MCF 10A (cell line): ENCODE measurements around the gene SAMD10. TPM values are rescaled to one million over a fixed set of nuclear protein-coding genes. Genes with fewer than 3 reads are reported as not detected.
"Not testable (repeated sequence)": the region's sequence is repeated elsewhere in the genome, so short reads cannot be mapped to it uniquely, and the experiment has no call there.

Source experiments
- BruUV-seq: library from RNA; stranded (reverse); fragments of 400-500 nt; replicated peaks from 2 replicates; lab custom pipeline; 2021; lab: Mats Ljungman, UMichigan
- CTCF ChIA-PET: fragments of 300-600 bp; sonication (Branson Sonifier 250); formaldehyde crosslinking; extraction: SDS; loops from one replicate; lab custom pipeline; 2021; ENCODE audit warnings: antibody characterized with exemption, inconsistent platforms; lab: Yijun Ruan, JAX
- POLR2A ChIA-PET: fragments of 300-600, 350-650 bp; sonication (Branson Sonifier 250); formaldehyde crosslinking; extraction: SDS; loops from one replicate; lab custom pipeline; 2020; ENCODE audit warnings: antibody characterized with exemption, inconsistent platforms; lab: Yijun Ruan, JAX
- DNase-seq: peaks from one replicate; pipeline ENCODE4 v3.0.0-alpha.2; 2018; ENCODE audit not compliant: unreplicated experiment
- H3K27ac Mint-ChIP-seq: one replicate; pipeline ENCODE4 v1.8.0; 2022; ENCODE audit warnings: mild to moderate bottlenecking, low read depth, mixed read lengths; ENCODE audit not compliant: unreplicated experiment
- H3K27me3 Mint-ChIP-seq: one replicate; pipeline ENCODE4 v1.8.0; 2022; ENCODE audit warnings: mixed read lengths; ENCODE audit not compliant: insufficient read depth, unreplicated experiment
- H3K36me3 Mint-ChIP-seq: one replicate; pipeline ENCODE4 v1.8.0; 2022; ENCODE audit warnings: mild to moderate bottlenecking, moderate library complexity, mixed read lengths; ENCODE audit not compliant: insufficient read depth, unreplicated experiment
- H3K4me1 Mint-ChIP-seq: one replicate; pipeline ENCODE4 v1.8.0; 2022; ENCODE audit warnings: mixed read lengths; ENCODE audit not compliant: insufficient read depth, unreplicated experiment
- H3K4me3 Mint-ChIP-seq: one replicate; pipeline ENCODE4 v1.8.0; 2022; ENCODE audit warnings: mild to moderate bottlenecking, moderate library complexity, mixed read lengths; ENCODE audit not compliant: unreplicated experiment
- H3K9me3 Mint-ChIP-seq: one replicate; pipeline ENCODE4 v1.8.0; 2022; ENCODE audit warnings: mixed read lengths; ENCODE audit not compliant: unreplicated experiment
- intact Hi-C: fragments of 100-400 bp; cut with micrococcal nuclease; formaldehyde crosslinking; loops from 2 replicates; pipeline ENCODE4 v1.14.1; 2022
- total RNA-seq: library from RNA; stranded (reverse); gene quantifications from 2 replicates; pipeline ENCODE4 v1.2.3, GENCODE V29; 2022
- TF ChIP-seq, protein P1 (sequence below): fragments of 200-600 bp; IDR thresholded peaks from one replicate; pipeline ENCODE4 v1.8.0; 2022; ENCODE audit warnings: antibody characterized with exemption, mild to moderate bottlenecking; ENCODE audit not compliant: unreplicated experiment

The SAMD10 gene
- total RNA-seq, 1 experiment from 2014 or later = 4.4 TPM

DNA sequence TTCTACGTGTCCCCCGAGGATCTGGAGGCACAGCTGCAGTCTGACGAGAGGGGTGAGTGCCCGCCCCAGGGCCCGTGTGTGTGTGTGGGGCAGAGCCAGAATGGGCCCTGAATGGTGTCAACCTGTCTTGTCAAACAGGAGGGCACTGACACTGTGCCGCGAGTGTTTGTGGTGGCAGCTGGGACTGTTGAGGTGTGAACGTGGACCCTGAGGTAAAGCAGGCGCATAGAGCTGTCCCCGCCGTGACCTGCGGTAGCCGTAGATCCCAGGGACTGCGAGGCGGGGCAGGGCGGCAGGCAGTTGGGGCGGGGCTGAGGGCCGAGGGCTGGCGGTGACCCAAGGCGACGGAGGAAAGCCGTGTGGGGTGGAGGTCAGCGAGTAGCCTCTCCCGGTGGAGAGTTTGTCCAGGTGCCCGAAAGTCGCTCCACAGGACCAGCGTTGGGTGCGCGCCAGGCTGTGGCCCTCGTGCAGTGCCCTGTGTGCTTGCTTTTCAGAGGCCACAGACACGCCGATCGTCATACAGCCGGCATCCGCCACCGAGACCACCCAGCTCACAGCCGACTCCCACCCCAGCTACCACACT, 48.4 kb downstream of the SAMD10 start:
- H3K9me3 Mint-ChIP-seq = no peaks in the 10 kb centered on the region
- intact Hi-C loops = no loop called here
- TF ChIP-seq, protein P1, sequence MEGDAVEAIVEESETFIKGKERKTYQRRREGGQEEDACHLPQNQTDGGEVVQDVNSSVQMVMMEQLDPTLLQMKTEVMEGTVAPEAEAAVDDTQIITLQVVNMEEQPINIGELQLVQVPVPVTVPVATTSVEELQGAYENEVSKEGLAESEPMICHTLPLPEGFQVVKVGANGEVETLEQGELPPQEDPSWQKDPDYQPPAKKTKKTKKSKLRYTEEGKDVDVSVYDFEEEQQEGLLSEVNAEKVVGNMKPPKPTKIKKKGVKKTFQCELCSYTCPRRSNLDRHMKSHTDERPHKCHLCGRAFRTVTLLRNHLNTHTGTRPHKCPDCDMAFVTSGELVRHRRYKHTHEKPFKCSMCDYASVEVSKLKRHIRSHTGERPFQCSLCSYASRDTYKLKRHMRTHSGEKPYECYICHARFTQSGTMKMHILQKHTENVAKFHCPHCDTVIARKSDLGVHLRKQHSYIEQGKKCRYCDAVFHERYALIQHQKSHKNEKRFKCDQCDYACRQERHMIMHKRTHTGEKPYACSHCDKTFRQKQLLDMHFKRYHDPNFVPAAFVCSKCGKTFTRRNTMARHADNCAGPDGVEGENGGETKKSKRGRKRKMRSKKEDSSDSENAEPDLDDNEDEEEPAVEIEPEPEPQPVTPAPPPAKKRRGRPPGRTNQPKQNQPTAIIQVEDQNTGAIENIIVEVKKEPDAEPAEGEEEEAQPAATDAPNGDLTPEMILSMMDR = no peak
- CTCF ChIA-PET = no interaction called here
- BruUV-seq = no TSS peak
- no peaks in the 10 kb centered on the region for H3K4me1 Mint-ChIP-seq
- POLR2A ChIA-PET = interaction anchor here (1.0 to 1.2 kb wide), 2 partner anchors 21 to 35 kb away, joined by 3 read pairs; no protein-coding TSS in a partner anchor
- H3K27me3 Mint-ChIP-seq = no peaks in the 10 kb centered on the region
- no peak overlapping the region for H3K27ac Mint-ChIP-seq
- H3K36me3 Mint-ChIP-seq = peaks cover 76% of the 10 kb centered on the region
- no peak overlapping the region for H3K4me3 Mint-ChIP-seq
- DNase-seq = no peak

DNA sequence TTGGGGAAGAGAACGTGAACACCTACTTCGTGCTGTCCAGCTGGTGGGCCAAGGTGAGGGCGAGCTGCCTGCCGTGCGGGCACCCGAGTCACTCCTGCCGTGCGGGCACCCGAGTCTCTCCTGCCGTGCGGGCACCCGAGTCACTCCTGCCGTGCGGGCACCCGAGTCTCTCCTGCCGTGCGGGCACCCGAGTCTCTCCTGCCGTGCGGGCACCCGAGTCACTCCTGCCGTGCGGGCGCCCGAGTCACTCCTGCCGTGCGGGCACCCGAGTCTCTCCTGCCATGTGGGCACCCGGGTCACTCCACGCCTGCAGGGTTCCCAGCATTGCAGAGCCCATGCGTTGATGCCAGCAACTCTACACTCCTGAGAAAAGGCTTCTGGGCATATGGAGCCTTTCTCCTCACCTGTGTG, 50.0 kb downstream of the SAMD10 start:
- CTCF ChIA-PET, H3K4me1 Mint-ChIP-seq, H3K27ac Mint-ChIP-seq, H3K4me3 Mint-ChIP-seq, intact Hi-C loops, H3K27me3 Mint-ChIP-seq, BruUV-seq, H3K9me3 Mint-ChIP-seq, DNase-seq: not testable (repeated sequence)
- H3K36me3 Mint-ChIP-seq = peaks cover 73% of the 10 kb centered on the region
- POLR2A ChIA-PET = interaction anchor here (1.0 kb wide), 1 partner anchor 8 kb away, joined by 4 read pairs; no protein-coding TSS in a partner anchor

DNA sequence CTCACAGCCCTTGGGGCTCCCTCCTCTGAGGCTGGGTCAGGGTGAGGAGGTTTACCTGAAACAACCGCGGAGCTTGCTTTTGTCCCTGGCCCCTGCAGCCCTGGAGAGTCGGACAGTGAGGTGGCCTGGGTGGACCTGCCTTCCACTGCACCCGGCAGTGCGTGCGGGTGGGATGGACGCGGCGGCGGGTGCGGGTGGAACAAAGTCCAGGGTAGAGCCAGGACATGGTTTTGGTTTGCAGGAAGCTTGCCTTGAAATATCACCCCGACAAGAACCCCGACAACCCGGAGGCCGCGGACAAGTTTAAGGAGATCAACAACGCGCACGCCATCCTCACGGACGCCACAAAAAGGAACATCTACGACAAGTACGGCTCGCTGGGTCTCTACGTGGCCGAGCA, 50.4 kb downstream of the SAMD10 start:
- Mint-ChIP-seq H3K27ac (no peak overlapping the region), H3K4me3 (no peak overlapping the region), H3K36me3 (peaks cover 70% of the 10 kb centered on the region), H3K9me3 (no peaks in the 10 kb centered on the region), H3K27me3 (no peaks in the 10 kb centered on the region), H3K4me1 (no peaks in the 10 kb centered on the region)
- intact Hi-C loops = no loop called here
- ChIA-PET CTCF (interaction anchor here (0.8 kb wide), 1 partner anchor 1908 kb away, joined by 4 read pairs; no protein-coding TSS in a partner anchor), POLR2A (interaction anchor here (1.0 kb wide), 1 partner anchor 27 kb away, joined by 3 read pairs; the partner anchor contains the start of gene UCKL1)
- no peak for DNase-seq
- BruUV-seq = no TSS peak
- TF ChIP-seq, protein P1 = no peak

DNA sequence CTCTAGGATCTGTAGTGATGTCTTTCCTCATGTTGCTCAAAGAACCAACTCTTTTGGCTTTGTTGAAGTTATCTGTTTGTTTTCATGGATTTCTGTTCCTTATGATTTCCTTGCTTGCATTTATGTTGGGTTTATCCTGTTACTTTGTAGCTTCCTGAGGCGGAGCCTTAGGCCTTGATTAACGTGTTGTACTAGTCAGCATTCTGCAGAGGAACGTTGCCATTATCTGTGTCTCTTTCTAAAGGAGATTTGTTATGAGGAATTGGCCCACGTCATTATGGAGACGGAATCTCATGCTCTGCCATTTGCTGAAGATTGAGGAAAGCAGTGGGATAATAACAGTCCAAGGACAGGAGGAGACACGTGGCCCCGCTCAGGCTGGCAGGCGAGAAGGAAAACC, 53.1 kb downstream of the SAMD10 start:
- ChIA-PET POLR2A (interaction anchor here (1.3 to 1.4 kb wide), 2 partner anchors 30 to 61 kb away, joined by 3 to 4 read pairs; partner anchors contain the start of gene TPD52L2), CTCF (no interaction called here)
- Mint-ChIP-seq H3K4me1 (no peaks in the 10 kb centered on the region), H3K36me3 (peaks cover 71% of the 10 kb centered on the region), H3K9me3 (no peaks in the 10 kb centered on the region), H3K4me3 (no peak overlapping the region), H3K27me3 (no peaks in the 10 kb centered on the region), H3K27ac (no peak overlapping the region)
- TF ChIP-seq, protein P1 = no peak
- DNase-seq = no peak
- no TSS peak for BruUV-seq
- intact Hi-C loops = no loop called here
